ENCODE results near the gene LRRC32.

Gene LRRC32

DNA sequence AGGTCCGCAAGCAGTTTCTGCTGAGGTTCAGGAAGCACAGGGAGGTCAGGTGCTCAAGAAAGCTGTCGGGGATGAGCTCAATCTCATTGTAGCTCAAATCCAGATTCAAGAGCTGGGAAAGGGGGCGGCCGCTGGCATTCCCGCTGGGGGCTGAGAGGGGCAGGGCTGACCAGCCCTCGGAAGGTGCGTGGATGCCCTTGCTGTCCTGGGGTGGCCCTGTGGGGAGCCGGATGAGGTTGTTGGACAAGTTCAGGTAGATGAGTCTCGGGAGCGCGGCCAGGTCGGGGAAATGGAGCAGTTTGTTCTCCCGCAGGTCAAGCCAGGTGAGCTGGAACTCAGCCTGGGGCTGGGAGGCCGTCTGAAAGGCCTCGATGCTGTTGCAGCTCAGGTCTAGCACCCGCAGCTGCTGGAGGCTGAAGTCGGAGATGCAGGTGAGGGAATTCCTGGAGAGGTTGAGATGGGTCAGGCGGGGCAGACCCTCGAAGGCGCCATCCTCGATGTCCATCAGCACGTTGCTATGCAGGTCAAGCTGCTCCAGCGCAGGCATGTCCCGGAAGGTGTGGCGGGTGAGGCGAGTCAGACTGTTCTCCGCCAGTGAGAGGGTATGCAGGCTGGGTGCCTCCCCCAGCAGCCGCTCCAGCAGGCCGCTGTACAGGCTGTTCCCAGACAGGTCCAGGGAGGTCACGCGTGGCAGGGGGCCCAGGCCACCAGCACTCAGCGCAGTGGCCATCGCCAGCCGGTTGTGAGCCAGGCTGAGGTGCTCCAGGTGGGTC is 9.8 kb downstream of the LRRC32 start:
- no peak for DNase-seq (ENCODE audit: extremely low spot score)
- POLR2A ChIA-PET, result no interaction called here
- TF ChIP-seq ZNF384 (IDR thresholded peaks at IDR 0.05) (no peak), HDGF (IDR thresholded peaks at IDR 0.05; ENCODE audit: borderline replicate concordance) (no peak), LEF1 (IDR thresholded peaks at IDR 0.05; ENCODE audit: borderline replicate concordance) (no peak), NFRKB (IDR thresholded peaks at IDR 0.05) (no peak), TARDBP (IDR thresholded peaks at IDR 0.05) (no peak), FOXM1 (IDR thresholded peaks at IDR 0.05; ENCODE audit: borderline replicate concordance) (no peak), ARNT (IDR thresholded peaks at IDR 0.05) (no peak), ELF4 (IDR thresholded peaks at IDR 0.05) (no peak), FOXA1 (IDR thresholded peaks at IDR 0.05) (no peak)
- CTCF ChIA-PET, result no interaction called here

- ChIA-PET POLR2A (no interaction called here), CTCF (no interaction called here)
- no peak for TF ChIP-seq ARNT (IDR thresholded peaks at IDR 0.05)
- no peak for TF ChIP-seq NFRKB (IDR thresholded peaks at IDR 0.05)
- TF ChIP-seq FOXA1 (IDR thresholded peaks at IDR 0.05), result no peak
- TF ChIP-seq TARDBP (IDR thresholded peaks at IDR 0.05), result no peak
- no peak for TF ChIP-seq HDGF (IDR thresholded peaks at IDR 0.05; ENCODE audit: borderline replicate concordance)
- TF ChIP-seq ELF4 (IDR thresholded peaks at IDR 0.05), result no peak
- no peak for TF ChIP-seq SUZ12 (IDR thresholded peaks at IDR 0.05)
- TF ChIP-seq LEF1 (IDR thresholded peaks at IDR 0.05; ENCODE audit: borderline replicate concordance), result no peak
- TF ChIP-seq ZNF384 (IDR thresholded peaks at IDR 0.05), result no peak
- TF ChIP-seq L3MBTL2 (conservative IDR thresholded peaks at IDR 0.05), result no peak
- no peak for TF ChIP-seq FOXM1 (IDR thresholded peaks at IDR 0.05; ENCODE audit: borderline replicate concordance)
- no peak for TF ChIP-seq BHLHE40 (IDR thresholded peaks at IDR 0.05; ENCODE audit: borderline replicate concordance)
- no peak for TF ChIP-seq FOXK2 (IDR thresholded peaks at IDR 0.05)
- no peak for TF ChIP-seq CTBP1 (IDR thresholded peaks at IDR 0.05; ENCODE audit: borderline replicate concordance)
- TF ChIP-seq PKNOX1 (IDR thresholded peaks at IDR 0.05), result no peak
- TF ChIP-seq SP1 (IDR thresholded peaks at IDR 0.05), result no peak
- DNase-seq (ENCODE audit: extremely low spot score), result no peak
Observed at GRCh38 chr11:76659672-76660532, 10.6 kb downstream of the LRRC32 start.

DNA sequence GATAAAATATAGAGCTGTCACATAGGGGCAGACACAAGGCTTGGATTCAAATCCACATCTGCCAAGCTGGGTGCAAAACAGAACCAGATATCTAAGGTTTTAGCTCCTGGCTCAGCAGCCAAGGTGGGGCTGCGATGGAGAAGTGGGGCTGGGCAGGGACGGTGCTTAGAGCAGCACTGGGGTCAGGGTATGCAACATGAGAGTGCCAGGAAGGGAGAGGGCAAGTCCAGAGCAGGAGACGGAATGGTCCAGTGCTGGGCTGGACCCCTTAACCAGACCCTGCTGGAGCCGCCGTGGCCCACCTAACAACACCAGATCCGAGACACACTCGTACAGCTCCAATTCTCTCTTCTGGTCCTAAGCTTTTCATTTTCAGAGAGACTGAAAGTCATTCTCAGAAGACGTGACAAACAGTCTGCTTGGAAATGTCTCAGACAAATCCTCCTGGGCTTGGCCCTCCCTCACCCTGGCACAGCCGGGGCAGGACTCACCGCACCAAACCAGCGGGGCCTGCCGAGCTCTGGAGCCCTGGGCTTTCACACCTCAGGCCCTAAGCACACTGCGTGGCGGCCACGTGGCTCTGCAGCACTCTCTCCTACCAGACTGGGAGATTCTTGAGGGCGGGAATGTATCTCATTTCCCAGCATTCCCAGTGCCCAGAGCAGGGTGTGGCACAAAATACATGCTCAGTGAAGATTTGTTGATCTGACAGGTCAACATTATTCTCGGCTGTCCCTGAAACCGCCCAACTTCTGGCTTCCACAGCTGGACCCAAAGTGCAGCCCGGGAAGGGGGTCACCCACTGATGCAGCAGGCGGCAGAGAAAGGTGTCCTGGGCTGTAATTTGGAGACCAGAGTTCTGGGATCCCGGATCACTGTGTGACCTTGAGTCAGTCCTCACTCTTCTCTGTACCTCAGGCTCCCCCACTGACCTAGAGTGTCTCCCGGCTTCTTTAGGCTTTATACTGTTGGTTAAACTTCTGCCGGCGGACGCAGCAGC is 11.6 kb downstream of the LRRC32 start:
- ChIA-PET POLR2A (no interaction called here), CTCF (no interaction called here)
- no peak for DNase-seq (ENCODE audit: extremely low spot score)
- TF ChIP-seq SP1 (IDR thresholded peaks at IDR 0.05) (no peak), ARNT (IDR thresholded peaks at IDR 0.05) (no peak), FOXK2 (IDR thresholded peaks at IDR 0.05) (no peak), BHLHE40 (IDR thresholded peaks at IDR 0.05; ENCODE audit: borderline replicate concordance) (no peak), TARDBP (IDR thresholded peaks at IDR 0.05) (no peak), PKNOX1 (IDR thresholded peaks at IDR 0.05) (no peak), L3MBTL2 (conservative IDR thresholded peaks at IDR 0.05) (peak; percentile 56)

- POLR2A ChIA-PET, result no interaction called here
- no peak for TF ChIP-seq L3MBTL2 (conservative IDR thresholded peaks at IDR 0.05)
- no peak for TF ChIP-seq CTBP1 (IDR thresholded peaks at IDR 0.05; ENCODE audit: borderline replicate concordance)
- TF ChIP-seq HDGF (IDR thresholded peaks at IDR 0.05; ENCODE audit: borderline replicate concordance), result no peak
- no peak for TF ChIP-seq ELF4 (IDR thresholded peaks at IDR 0.05)
- TF ChIP-seq PKNOX1 (IDR thresholded peaks at IDR 0.05), result no peak
- no peak for TF ChIP-seq FOXK2 (IDR thresholded peaks at IDR 0.05)
- CTCF ChIA-PET, result no interaction called here
- DNase-seq (ENCODE audit: extremely low spot score), result no peak
Observed at GRCh38 chr11:76658231-76658630, 12.3 kb downstream of the LRRC32 start.

- ChIA-PET POLR2A (no interaction called here), CTCF (no interaction called here)
- DNase-seq (ENCODE audit: extremely low spot score), result no peak
- TF ChIP-seq FOXM1 (IDR thresholded peaks at IDR 0.05; ENCODE audit: borderline replicate concordance) (no peak), NFRKB (IDR thresholded peaks at IDR 0.05) (no peak), L3MBTL2 (conservative IDR thresholded peaks at IDR 0.05) (no peak), ZNF384 (IDR thresholded peaks at IDR 0.05) (no peak), TARDBP (IDR thresholded peaks at IDR 0.05) (no peak), FOXK2 (IDR thresholded peaks at IDR 0.05) (no peak), BHLHE40 (IDR thresholded peaks at IDR 0.05; ENCODE audit: borderline replicate concordance) (no peak), LEF1 (IDR thresholded peaks at IDR 0.05; ENCODE audit: borderline replicate concordance) (no peak), PKNOX1 (IDR thresholded peaks at IDR 0.05) (no peak), ARNT (IDR thresholded peaks at IDR 0.05) (no peak), SP1 (IDR thresholded peaks at IDR 0.05) (no peak), HDGF (IDR thresholded peaks at IDR 0.05; ENCODE audit: borderline replicate concordance) (no peak), FOXA1 (IDR thresholded peaks at IDR 0.05) (no peak), SUZ12 (IDR thresholded peaks at IDR 0.05) (no peak), CTBP1 (IDR thresholded peaks at IDR 0.05; ENCODE audit: borderline replicate concordance) (no peak), ELF4 (IDR thresholded peaks at IDR 0.05) (no peak)
Observed at GRCh38 chr11:76657187-76658170, 13.1 kb downstream of the LRRC32 start.

Measured in HEK293T (cell line).